Activated B cell treated with CpG ODN at 0.5 μM for 24 hours (primary cell): ENCODE results near the gene USP27X. TPM values are rescaled to one million over a fixed set of nuclear protein-coding genes. Genes with fewer than 3 reads are reported as not detected.
A peak's percentile ranks its signal among the peaks of the same experiment; 100 is the strongest.

ENCODE experiments used
- ATAC-seq: fragments of 200-7000 bp; cut with Tn5 transposase; one replicate; pipeline ENCODE4 v1.10.0; 2021; ENCODE audit warnings: low read depth, mild to moderate bottlenecking, moderate library complexity
- CTCF ChIA-PET: fragments of 350-600 bp; sonication (Branson Sonifier 250); formaldehyde crosslinking; loops from one replicate; lab custom pipeline; 2021; ENCODE audit warnings: antibody characterized with exemption; lab: Charles Lee
- POLR2A ChIA-PET: fragments of 350-600 bp; sonication (Branson Sonifier 250); formaldehyde crosslinking; loops from one replicate; lab custom pipeline; 2021; ENCODE audit warnings: antibody characterized with exemption; lab: Charles Lee
- DNase-seq: peaks from one replicate; pipeline ENCODE4 v3.0.0; 2022
- H3K27ac Mint-ChIP-seq: one replicate; pipeline ENCODE4 v1.8.0; 2020; ENCODE audit warnings: mixed read lengths
- H3K27me3 Mint-ChIP-seq: one replicate; pipeline ENCODE4 v1.8.0; 2021; ENCODE audit warnings: mixed read lengths
- H3K36me3 Mint-ChIP-seq: one replicate; pipeline ENCODE4 v1.8.0; 2021; ENCODE audit warnings: low read depth, mixed read lengths
- H3K4me1 Mint-ChIP-seq: one replicate; pipeline ENCODE4 v1.8.0; 2021; ENCODE audit warnings: mixed read lengths
- H3K4me3 Mint-ChIP-seq: one replicate; pipeline ENCODE4 v1.8.0; 2020; ENCODE audit warnings: mild to moderate bottlenecking, mixed read lengths
- H3K9me3 Mint-ChIP-seq: one replicate; pipeline ENCODE4 v1.8.0; 2020; ENCODE audit warnings: mixed read lengths
- intact Hi-C: fragments of 100-400 bp; cut with micrococcal nuclease; formaldehyde crosslinking; loops from one replicate; pipeline ENCODE4 v1.15.1; 2024
- total RNA-seq: library from RNA; stranded (reverse); gene quantifications from 2 replicates; pipeline ENCODE4 v1.2.3, GENCODE V29; 2022
- TF ChIP-seq, protein P1 (sequence below): fragments of 200-600 bp; IDR thresholded peaks from one replicate; pipeline ENCODE4 v1.8.0; 2022; ENCODE audit warnings: antibody characterized with exemption, mild to moderate bottlenecking

USP27X gene
- total RNA-seq: 2.3 and 2.8 TPM in 2 replicates

DNA sequence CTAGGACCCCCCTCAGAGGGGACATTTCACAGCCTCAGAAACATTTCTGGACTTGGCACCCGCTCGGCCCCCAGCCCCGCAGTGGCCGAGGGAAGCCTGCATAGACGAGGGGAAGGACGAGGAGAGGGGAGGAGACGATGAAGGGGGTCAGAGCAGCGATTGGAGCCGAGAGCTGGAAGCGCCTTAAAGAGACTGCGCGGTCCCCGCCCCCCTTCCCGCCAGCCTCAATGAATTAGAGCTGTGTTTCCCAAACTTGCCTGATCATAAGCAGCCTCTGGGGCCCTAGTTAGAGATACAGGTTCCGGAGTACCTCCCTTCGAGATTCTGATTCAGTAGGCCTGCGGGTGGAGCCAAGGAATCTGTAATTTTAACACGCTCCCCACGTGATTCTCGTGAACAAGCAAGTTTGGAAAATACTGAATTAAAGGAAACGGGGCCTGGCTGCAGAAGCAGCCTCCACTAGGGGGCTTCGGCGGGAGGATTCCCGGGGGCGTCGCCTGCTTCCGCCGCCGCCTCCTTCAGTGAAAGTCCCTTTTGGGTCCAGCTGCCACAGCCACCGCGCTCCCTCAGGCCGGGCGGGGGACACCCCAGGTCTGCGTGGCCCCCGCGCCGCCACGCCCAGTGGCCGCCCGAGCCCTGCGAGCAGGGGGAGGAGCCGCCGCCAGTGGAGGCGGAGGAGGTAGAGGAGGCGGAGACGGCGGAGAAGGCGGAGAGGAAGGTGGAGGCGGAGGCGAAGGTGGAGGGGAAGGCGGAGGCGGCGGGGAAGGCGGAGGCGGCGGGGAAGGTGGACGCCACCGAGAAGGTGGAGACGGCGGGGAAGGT is at the start of gene USP27X:
Gene USP27X (plus strand): TSS at position 651 of the 822 bp plus-strand sequence. CDS start 824 bp downstream, outside the sequence.
- POLR2A ChIA-PET: interaction anchor here (0.8 to 1.6 kb wide), 2 partner anchors 43 to 44 kb away, joined by 3 to 6 read pairs; partner anchors contain the start of gene CLCN5
- Mint-ChIP-seq H3K36me3 (no peaks in the 10 kb centered on the region), H3K4me3 (peak within 1 kb of the TSS; percentile 81), H3K27me3 (no peaks in the 10 kb centered on the region), H3K9me3 (no peaks in the 10 kb centered on the region), H3K4me1 (peaks cover 30% of the 10 kb centered on the region), H3K27ac (peak within 1 kb of the TSS; percentile 78)
- TF ChIP-seq, protein P1, sequence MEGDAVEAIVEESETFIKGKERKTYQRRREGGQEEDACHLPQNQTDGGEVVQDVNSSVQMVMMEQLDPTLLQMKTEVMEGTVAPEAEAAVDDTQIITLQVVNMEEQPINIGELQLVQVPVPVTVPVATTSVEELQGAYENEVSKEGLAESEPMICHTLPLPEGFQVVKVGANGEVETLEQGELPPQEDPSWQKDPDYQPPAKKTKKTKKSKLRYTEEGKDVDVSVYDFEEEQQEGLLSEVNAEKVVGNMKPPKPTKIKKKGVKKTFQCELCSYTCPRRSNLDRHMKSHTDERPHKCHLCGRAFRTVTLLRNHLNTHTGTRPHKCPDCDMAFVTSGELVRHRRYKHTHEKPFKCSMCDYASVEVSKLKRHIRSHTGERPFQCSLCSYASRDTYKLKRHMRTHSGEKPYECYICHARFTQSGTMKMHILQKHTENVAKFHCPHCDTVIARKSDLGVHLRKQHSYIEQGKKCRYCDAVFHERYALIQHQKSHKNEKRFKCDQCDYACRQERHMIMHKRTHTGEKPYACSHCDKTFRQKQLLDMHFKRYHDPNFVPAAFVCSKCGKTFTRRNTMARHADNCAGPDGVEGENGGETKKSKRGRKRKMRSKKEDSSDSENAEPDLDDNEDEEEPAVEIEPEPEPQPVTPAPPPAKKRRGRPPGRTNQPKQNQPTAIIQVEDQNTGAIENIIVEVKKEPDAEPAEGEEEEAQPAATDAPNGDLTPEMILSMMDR: no peak
- DNase-seq (peak; percentile 72), ATAC-seq (peak; percentile 94)
- intact Hi-C loops: loop anchor here (1.0 to 5.0 kb wide), 4 partner anchors 37 to 687 kb away; partner anchors contain the start of gene CLCN5
- CTCF ChIA-PET: interaction anchor here (0.8 to 1.9 kb wide), 3 partner anchors 33 to 40 kb away, joined by 3 to 5 read pairs (median 4); no protein-coding TSS in a partner anchor

DNA sequence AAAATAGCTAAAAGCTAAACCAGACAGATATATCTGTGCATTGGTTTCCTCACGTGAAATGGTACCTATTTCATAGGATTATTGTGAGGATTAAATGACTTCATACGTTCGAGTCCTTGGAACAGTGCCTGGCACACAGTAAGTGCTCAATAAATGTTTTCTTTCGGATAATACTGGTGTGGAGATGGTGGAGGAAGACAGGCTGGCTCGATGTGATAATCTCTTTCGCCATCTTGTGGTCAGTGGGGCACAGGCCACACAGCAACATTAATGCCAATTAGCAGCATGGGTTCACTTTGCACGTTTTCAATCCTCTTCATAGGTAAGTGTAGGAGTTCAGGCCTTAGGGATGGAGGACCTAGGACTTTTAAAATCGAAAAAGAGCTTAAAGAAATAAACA is 40.9 kb upstream of the USP27X start:
- H3K9me3 Mint-ChIP-seq: no peaks in the 10 kb centered on the region
- no peaks in the 10 kb centered on the region for H3K4me1 Mint-ChIP-seq
- no peak overlapping the region for H3K4me3 Mint-ChIP-seq
- ChIA-PET POLR2A (no interaction called here), CTCF (interaction anchor here (0.7 kb wide), 1 partner anchor 11 kb away, joined by 4 read pairs; no protein-coding TSS in a partner anchor)
- DNase-seq (no peak), ATAC-seq (no peak)
- H3K27ac Mint-ChIP-seq: no peak overlapping the region
- H3K27me3 Mint-ChIP-seq: no peaks in the 10 kb centered on the region
- no peaks in the 10 kb centered on the region for H3K36me3 Mint-ChIP-seq
- TF ChIP-seq, protein P1: no peak
- intact Hi-C loops: no loop called here

DNA sequence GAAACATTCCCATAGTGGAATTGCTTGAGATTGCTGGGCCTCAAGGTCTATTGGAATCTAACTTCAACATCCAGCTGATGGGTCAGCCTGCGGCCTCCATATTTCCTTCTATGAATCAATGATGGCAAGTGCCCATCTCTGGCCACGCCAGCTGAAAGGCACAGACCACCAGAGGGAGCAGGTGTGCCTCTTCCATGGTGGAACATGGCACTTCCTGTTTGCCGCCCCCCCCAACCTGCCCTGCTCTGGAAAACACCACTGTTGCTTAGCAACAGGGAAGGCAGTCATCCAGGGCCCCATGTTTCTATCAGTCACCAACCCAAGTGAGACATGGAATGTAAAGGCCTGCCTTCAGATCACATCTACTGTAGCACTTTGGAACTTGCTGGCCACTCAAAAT is 38.6 kb upstream of the USP27X start:
- H3K9me3 Mint-ChIP-seq: no peaks in the 10 kb centered on the region
- no peaks in the 10 kb centered on the region for H3K4me1 Mint-ChIP-seq
- no peaks in the 10 kb centered on the region for H3K36me3 Mint-ChIP-seq
- TF ChIP-seq, protein P1: no peak
- no peak for DNase-seq
- no peak overlapping the region for H3K4me3 Mint-ChIP-seq
- ChIA-PET CTCF (no interaction called here), POLR2A (no interaction called here)
- peak; percentile 58 for ATAC-seq
- H3K27ac Mint-ChIP-seq: no peak overlapping the region
- intact Hi-C loops: no loop called here
- no peaks in the 10 kb centered on the region for H3K27me3 Mint-ChIP-seq

DNA sequence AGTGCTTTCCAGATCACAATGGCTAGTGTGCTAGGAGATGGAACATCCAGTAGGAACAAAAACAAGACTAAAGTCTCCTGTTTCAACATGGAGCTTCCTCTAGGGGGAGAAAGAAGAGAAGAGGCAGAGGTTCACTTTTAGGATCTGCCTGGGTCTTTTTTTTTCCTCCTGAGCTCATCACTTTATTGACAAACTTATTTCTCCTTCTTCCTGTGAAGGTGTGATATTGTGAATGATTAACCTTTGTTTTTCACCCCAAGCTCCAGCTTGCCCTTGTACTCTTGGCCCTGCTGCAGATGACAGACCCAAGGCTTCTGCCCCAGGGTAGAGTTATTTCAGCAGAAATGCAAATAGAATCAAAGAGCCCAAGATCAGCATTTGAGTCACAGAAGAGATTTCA is 36.7 kb upstream of the USP27X start:
- ChIA-PET POLR2A (no interaction called here), CTCF (no interaction called here)
- ATAC-seq (no peak), DNase-seq (no peak)
- Mint-ChIP-seq H3K36me3 (no peaks in the 10 kb centered on the region), H3K27me3 (no peaks in the 10 kb centered on the region), H3K4me1 (no peaks in the 10 kb centered on the region), H3K9me3 (no peaks in the 10 kb centered on the region), H3K4me3 (no peak overlapping the region), H3K27ac (no peak overlapping the region)
- intact Hi-C loops: loop anchor here (1.0 kb wide), 1 partner anchor 37 kb away; the partner anchor contains the start of gene USP27X
- TF ChIP-seq, protein P1: no peak

DNA sequence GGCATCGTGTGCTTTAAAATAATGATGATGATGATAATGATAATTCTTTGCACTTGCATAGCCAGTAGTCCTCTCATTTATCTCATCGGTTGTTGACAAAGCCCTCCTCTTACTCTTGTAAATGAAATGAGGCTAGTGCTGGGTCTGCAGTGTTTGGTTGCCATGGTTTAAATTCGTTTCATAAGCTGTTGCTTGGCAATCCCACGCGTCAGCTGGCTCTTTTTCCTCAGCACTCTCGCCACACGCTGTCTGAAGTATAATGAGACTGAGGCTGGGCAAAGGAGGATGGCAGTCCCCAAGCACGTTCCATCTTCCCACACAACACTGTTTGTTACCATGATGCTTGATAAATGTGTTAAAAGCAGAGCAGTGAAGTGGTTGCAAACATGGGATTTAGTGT is 34.7 kb upstream of the USP27X start:
- no peak for ATAC-seq
- TF ChIP-seq, protein P1: no peak
- no peak overlapping the region for H3K4me3 Mint-ChIP-seq
- H3K9me3 Mint-ChIP-seq: no peaks in the 10 kb centered on the region
- H3K27me3 Mint-ChIP-seq: no peaks in the 10 kb centered on the region
- no peaks in the 10 kb centered on the region for H3K36me3 Mint-ChIP-seq
- intact Hi-C loops: no loop called here
- H3K27ac Mint-ChIP-seq: no peak overlapping the region
- POLR2A ChIA-PET: no interaction called here
- CTCF ChIA-PET: no interaction called here
- H3K4me1 Mint-ChIP-seq: peaks cover 2% of the 10 kb centered on the region
- no peak for DNase-seq
